ENCODE data around the gene SDF2L1.
"Not testable (repeated sequence)": the region's sequence is repeated elsewhere in the genome, so short reads cannot be mapped to it uniquely, and the experiment has no call there.

The SDF2L1 gene

DNA sequence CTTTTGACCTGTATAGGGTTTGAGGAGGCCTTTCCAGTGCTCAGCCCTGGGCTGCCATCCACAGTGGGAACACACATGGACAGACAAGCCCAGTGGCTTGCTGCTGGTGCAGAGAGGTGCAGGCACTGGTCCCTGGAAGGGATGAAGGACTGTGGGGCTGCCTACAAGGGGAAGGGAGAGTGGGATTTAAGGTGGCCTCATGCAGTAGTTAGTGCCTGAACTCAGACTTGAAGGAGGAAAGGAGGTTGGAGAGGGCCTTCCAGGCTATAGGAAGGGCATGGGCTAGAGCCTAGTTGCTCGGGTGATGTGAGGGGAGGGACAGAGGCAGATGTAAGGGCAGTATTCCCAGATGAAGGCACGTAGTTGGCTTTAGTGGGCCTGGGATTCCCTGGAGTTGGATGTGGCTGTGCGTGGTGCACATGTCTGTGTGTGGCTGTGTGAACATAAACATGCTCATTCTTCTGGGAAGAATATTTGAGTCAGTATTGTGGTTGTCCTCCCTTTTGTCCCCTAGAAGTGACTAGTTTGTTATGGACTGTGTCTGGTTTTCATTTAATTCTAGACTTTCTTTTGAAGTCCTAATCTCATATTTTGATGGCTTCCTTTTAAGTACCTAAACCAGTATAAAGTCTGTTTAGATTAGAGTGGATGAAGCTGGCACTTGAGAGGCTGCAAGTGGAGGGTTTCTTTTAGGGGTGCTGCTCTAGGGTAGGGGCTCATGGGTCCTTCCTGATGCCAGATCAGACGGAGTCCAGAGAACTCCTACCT, 30.7 kb upstream of the SDF2L1 start:
- TF ChIP-seq, protein P1, sequence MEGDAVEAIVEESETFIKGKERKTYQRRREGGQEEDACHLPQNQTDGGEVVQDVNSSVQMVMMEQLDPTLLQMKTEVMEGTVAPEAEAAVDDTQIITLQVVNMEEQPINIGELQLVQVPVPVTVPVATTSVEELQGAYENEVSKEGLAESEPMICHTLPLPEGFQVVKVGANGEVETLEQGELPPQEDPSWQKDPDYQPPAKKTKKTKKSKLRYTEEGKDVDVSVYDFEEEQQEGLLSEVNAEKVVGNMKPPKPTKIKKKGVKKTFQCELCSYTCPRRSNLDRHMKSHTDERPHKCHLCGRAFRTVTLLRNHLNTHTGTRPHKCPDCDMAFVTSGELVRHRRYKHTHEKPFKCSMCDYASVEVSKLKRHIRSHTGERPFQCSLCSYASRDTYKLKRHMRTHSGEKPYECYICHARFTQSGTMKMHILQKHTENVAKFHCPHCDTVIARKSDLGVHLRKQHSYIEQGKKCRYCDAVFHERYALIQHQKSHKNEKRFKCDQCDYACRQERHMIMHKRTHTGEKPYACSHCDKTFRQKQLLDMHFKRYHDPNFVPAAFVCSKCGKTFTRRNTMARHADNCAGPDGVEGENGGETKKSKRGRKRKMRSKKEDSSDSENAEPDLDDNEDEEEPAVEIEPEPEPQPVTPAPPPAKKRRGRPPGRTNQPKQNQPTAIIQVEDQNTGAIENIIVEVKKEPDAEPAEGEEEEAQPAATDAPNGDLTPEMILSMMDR (IDR thresholded peaks at IDR 0.05; ENCODE audit: control insufficient read depth, insufficient read depth, low read depth, low read length, missing control alignments), result no peak
- H3K4me3 ChIP-seq (ENCODE audit: control insufficient read depth, low read depth, low read length), result no peak overlapping the region
- no peak for DNase-seq (ENCODE audit: low read depth)

DNA sequence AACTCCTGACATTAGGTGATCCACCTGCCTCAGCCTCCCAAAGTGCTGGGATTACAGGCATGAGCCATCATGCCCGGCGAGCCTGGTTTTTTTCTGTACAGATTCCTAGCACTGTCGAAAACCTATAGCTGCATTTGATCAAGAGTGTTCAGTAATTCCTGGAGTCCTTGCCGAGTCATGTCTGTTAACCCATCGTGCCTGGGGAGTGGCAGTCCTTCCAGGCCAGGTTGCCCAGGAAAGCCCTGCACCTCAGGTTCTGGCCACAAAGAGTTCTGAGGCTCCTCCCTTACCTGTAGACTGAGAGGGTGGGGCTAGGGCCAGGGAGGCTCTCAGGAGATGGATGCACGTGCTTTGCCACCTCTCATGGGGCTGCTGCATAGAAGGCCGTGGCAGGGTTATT, 29.2 kb upstream of the SDF2L1 start:
- TF ChIP-seq, protein P1 (IDR thresholded peaks at IDR 0.05; ENCODE audit: control insufficient read depth, insufficient read depth, low read depth, low read length, missing control alignments), result no peak
- no peak overlapping the region for H3K4me3 ChIP-seq (ENCODE audit: control insufficient read depth, low read depth, low read length)
- DNase-seq (ENCODE audit: low read depth), result no peak

DNA sequence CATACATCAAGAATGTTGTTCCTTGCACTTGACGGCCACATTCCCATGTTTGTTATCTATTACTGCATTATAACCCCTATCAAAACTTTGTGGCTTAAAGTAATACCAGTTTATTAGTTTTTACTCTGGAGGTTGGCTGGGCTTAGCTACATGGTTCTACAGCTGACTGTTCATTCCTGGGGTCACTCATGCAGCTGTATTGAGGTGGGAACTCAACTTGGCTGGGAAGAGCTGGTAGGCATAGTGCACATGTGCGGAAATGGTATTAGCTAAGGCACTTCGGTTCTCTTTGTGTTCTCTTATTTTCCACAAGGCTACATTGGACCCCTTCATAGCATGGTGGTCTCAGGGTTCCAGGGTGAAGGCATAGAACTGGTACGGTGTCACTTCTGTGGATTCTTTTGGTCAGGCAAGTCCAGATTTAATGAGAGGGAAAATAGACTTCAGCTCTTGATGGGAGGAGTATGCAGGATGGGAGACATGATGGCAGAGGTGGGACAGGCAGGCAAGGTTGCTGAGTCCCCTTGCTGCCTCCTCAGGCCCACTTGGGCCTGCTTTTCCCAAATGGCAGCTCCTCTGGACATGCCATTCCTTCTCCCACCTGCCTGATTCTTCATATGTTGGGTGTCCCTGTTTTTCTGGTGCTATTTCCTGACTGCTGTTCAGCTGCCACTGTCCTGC, 28.4 kb upstream of the SDF2L1 start:
- TF ChIP-seq, protein P1 (IDR thresholded peaks at IDR 0.05; ENCODE audit: control insufficient read depth, insufficient read depth, low read depth, low read length, missing control alignments), result no peak
- H3K4me3 ChIP-seq (ENCODE audit: control insufficient read depth, low read depth, low read length), result no peak overlapping the region
- no peak for DNase-seq (ENCODE audit: low read depth)

DNA sequence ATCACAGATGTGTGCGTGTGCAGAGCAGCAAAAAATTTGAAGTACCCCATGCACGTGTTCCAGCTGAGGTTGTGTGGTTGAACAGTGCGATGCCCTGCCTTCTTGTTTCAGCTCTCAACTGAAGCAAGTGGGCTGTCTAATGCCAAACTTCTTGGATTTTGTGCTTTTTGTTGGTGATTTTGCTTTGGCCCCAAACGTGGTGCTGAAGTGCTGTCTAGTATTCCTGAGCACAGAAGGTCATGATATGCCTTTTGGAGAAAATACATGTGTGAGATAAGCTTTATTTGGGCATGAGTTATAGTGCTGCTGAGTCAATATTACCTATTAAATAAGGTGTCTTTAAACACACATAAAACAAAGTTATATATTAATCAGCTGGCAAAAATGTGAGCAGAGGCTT, 26.4 kb upstream of the SDF2L1 start:
- TF ChIP-seq, protein P1 (IDR thresholded peaks at IDR 0.05; ENCODE audit: control insufficient read depth, insufficient read depth, low read depth, low read length, missing control alignments), result no peak
- no peak for DNase-seq (ENCODE audit: low read depth)
- H3K4me3 ChIP-seq (ENCODE audit: control insufficient read depth, low read depth, low read length), result no peak overlapping the region

DNA sequence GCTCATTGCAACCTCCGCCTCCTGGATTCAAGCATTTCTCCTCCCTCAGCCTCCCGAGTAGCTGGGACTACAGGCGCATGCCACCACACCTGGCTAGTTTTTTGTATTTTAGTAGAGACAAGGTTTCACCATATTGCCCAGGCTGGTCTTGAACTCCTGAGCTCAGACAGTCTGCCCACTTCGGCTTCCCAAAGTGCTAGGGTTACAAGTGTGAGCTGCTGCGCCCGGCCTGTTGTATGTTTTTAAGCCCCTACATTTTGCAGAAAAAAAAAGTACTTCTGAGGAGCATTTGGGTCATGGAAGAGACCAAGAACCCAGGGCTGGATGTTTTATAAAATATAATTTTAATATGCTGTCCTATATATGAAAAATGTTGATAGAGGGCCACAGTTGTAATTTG, 24.8 kb upstream of the SDF2L1 start:
- not testable (repeated sequence) for H3K4me3 ChIP-seq (ENCODE audit: control insufficient read depth, low read depth, low read length); DNase-seq (ENCODE audit: low read depth)

DNA sequence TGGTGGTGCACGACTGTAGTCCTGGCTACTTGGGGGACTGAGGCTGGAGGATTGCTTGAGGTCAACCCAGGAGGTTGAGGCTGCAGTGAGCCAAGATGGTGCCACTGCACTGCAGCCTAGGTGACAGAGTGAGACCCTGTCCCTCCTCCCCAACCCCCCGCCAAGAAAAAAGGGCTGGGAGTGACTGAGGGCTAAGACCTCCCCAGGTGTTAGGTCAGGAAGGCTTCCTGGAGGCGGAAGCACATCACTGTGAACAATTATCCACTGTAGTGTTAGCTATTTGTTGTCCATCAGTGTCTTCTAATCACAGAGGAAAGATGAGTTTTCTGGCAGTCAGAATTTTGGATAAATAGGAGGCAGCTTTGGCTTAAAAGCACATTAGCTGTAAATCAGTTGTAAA, 21.1 kb upstream of the SDF2L1 start:
- no peak for DNase-seq (ENCODE audit: low read depth)
- TF ChIP-seq, protein P1 (IDR thresholded peaks at IDR 0.05; ENCODE audit: control insufficient read depth, insufficient read depth, low read depth, low read length, missing control alignments), result no peak
- no peak overlapping the region for H3K4me3 ChIP-seq (ENCODE audit: control insufficient read depth, low read depth, low read length)
